D721Med (cell line): ENCODE data around the gene SGF29.
"Not testable (repeated sequence)": the region's sequence is repeated elsewhere in the genome, so short reads cannot be mapped to it uniquely, and the experiment has no call there.

Experiments
- DNase-seq: peaks from one replicate; pipeline ENCODE4 v3.0.0; 2011; ENCODE audit warnings: low spot score; ENCODE audit not compliant: insufficient read length
- FAIRE-seq: peaks from 2 replicates; lab custom pipeline; 2011; peaks lifted over from hg19 to GRCh38; lab: Jason Lieb, UNC

SGF29 gene

DNA sequence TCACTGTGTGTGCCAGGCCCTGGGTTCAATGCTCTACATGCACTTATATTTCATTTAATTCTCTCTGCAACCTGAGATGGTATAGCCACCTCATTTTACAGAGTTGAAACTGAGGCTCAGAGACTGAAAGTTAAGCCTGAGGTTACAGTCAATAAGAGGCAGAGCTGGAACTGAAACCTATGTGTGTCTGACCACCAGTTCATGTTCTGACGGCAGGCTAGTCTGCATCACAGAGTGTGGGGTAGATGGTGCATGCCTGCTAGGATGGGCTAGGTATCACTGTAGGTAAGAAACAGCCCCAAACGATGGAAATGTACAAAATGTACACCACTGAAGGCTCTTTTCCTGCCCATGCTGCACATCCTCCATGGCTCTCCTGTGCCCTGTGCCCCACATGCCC lies 86.2 kb downstream of the SGF29 start:
- FAIRE-seq, DNase-seq: not testable (repeated sequence)
